HEK293T (cell line): ENCODE data around the gene SSU72.

Experiments
- BHLHE40 ChIP-seq: fragments of 450-650 bp; IDR thresholded peaks from 2 replicates; pipeline ENCODE4 v1.6.1; 2016; ENCODE audit warnings: mild to moderate bottlenecking, moderate library complexity, borderline replicate concordance
- CTBP1 ChIP-seq: fragments of 450-650 bp; IDR thresholded peaks from 2 replicates; pipeline ENCODE4 v1.6.1; 2016; ENCODE audit warnings: borderline replicate concordance
- ELF4 ChIP-seq: fragments of 450-650 bp; IDR thresholded peaks from 2 replicates; pipeline ENCODE4 v1.6.1; 2017; ENCODE audit warnings: antibody characterized with exemption
- FOXA1 ChIP-seq: fragments of 450-650 bp; IDR thresholded peaks from 2 replicates; pipeline ENCODE4 v1.6.1; 2016; ENCODE audit warnings: mild to moderate bottlenecking
- SUZ12 ChIP-seq: fragments of 450-650 bp; IDR thresholded peaks from 2 replicates; pipeline ENCODE4 v1.6.1; 2016; ENCODE audit warnings: mild to moderate bottlenecking
- TARDBP ChIP-seq: fragments of 450-650 bp; IDR thresholded peaks from 2 replicates; pipeline ENCODE4 v1.6.1; 2016

DNA sequence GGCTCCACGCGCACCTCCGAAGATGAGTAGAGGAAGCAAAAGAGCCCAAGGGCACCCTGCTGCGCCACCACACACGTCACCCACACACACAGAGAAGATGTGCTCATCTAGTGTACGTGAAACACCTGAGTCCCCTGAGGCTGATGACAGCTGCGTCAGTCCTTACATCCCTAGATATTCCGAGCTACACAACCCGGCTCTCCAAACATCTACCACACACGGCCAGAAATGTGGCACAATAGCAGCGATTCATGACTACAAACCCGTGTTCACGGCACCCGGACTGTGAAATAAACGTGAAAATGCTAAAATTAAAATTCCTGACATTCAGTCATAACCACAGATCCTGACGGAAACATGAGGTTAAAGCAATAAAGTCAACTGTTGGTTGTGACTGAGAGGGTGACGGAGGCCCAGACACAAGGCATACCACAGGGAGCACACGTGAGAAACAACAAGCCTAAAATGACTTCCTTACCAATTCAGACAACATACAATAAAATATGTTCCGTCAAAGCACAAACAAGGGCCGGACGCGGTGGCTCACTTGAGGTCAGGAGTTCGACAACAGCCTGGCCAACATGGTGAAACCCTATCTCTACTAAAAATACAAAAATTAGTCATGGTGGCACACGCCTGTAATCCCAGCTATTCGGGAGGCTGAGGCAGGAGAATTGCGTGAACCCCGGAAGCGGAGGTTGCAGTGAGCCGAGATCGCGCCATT lies 7.3 kb downstream of the SSU72 start:
- TF ChIP-seq ELF4: no peak
- no peak for TF ChIP-seq TARDBP
- TF ChIP-seq FOXA1: no peak
- no peak for TF ChIP-seq CTBP1
- no peak for TF ChIP-seq SUZ12
- TF ChIP-seq BHLHE40: no peak
